Fibroblast of lung (primary cell): Measurements from ENCODE around the gene ARHGAP6. TPM values are rescaled to one million over a fixed set of nuclear protein-coding genes. Genes with fewer than 3 reads are reported as not detected.
A peak's percentile ranks its signal among the peaks of the same experiment; 100 is the strongest.

Experiments
- DNase-seq, 2 donors: peaks; one replicate each; pipeline versions ENCODE4 v3.0.0 to v3.0.0-alpha.2; 2010; ENCODE audit warnings: low read depth in 2 of 2
- H2AFZ ChIP-seq: 2 replicates; pipeline ENCODE4 v1.5.1; 2012; ENCODE audit warnings: low read length, control low read depth, inconsistent platforms
- H3K27ac ChIP-seq: 2 replicates; pipeline ENCODE4 v1.5.1; 2011; ENCODE audit warnings: low read length, control low read depth; ENCODE audit not compliant: insufficient read depth
- H3K27me3 ChIP-seq: 2 replicates; pipeline ENCODE4 v1.5.1; 2011; ENCODE audit warnings: mild to moderate bottlenecking, low read length; ENCODE audit not compliant: control insufficient read depth, insufficient read depth
- H3K36me3 ChIP-seq: 2 replicates; pipeline ENCODE4 v1.5.1; 2011; ENCODE audit warnings: low read length; ENCODE audit not compliant: control insufficient read depth, insufficient read depth
- H3K4me1 ChIP-seq: 2 replicates; pipeline ENCODE4 v1.5.1; 2011; ENCODE audit warnings: low read length; ENCODE audit not compliant: control insufficient read depth, insufficient read depth; ENCODE audit errors: extremely low read depth
- H3K4me2 ChIP-seq: 2 replicates; pipeline ENCODE4 v1.5.1; 2011; ENCODE audit warnings: low read length, control low read depth; ENCODE audit not compliant: insufficient read depth; ENCODE audit errors: extremely low read depth
- H3K4me3 ChIP-seq, 4 experiments: fragments of 200-600 bp in 1 of 4; sonication (generic) in 1 of 4; replicated peaks in 1 of 4; 2 replicates each; pipeline ENCODE4 v1.5.1; 2011 to 2016; ENCODE audit warnings: low read length in 4 of 4, low read depth in 3 of 4, mild to moderate bottlenecking in 3 of 4, control low read depth in 2 of 4, inconsistent platforms in 1 of 4, mixed read lengths in 1 of 4; ENCODE audit not compliant: insufficient read depth in 1 of 4; ENCODE audit errors: control extremely low read depth in 1 of 4
- H3K79me2 ChIP-seq: 2 replicates; pipeline ENCODE4 v1.5.1; 2012; ENCODE audit warnings: mild to moderate bottlenecking, low read length, inconsistent platforms; ENCODE audit not compliant: control insufficient read depth, insufficient read depth
- H3K9ac ChIP-seq: 2 replicates; pipeline ENCODE4 v1.5.1; 2011; ENCODE audit warnings: mild to moderate bottlenecking, low read length, control low read depth; ENCODE audit not compliant: insufficient read depth
- H3K9me3 ChIP-seq: 2 replicates; pipeline ENCODE4 v1.5.1; 2012; ENCODE audit warnings: low read depth, low read length; ENCODE audit not compliant: control insufficient read depth, insufficient read depth
- H4K20me1 ChIP-seq: 2 replicates; pipeline ENCODE4 v1.5.1; 2011; ENCODE audit warnings: low read length; ENCODE audit not compliant: control insufficient read depth, insufficient read depth; ENCODE audit errors: extremely low read depth
- EZH2 ChIP-seq: IDR thresholded peaks from 2 replicates; pipeline ENCODE4 v1.5.1; 2012; ENCODE audit warnings: low read length, control low read depth, mild to moderate bottlenecking; ENCODE audit errors: missing control alignments
- polyA plus RNA-seq, 2 donors: library from polyadenylated mRNA; depleted of rRNA in 1 of 2; stranded (reverse) in 1 of 2; unstranded in 1 of 2; fragments of >200 nt; gene quantifications; 2 replicates each; pipeline ENCODE4 v1.2.1, GENCODE V29; 2011 to 2012; ENCODE audit warnings: missing spikeins in 1 of 2
- total RNA-seq: library from RNA; depleted of rRNA; stranded (reverse); fragments of >200 nt; gene quantifications from 2 replicates; pipeline ENCODE4 v1.2.1, GENCODE V29; 2014
- TF ChIP-seq, protein P1 (sequence below), 2 donors: IDR thresholded peaks in 1 of 2; conservative IDR thresholded peaks in 1 of 2; 1 replicate in 1 of 2; 2 replicates in 1 of 2; pipeline ENCODE4 v1.5.1; 2011 to 2012; ENCODE audit warnings: low read length in 2 of 2, control low read depth in 1 of 2, inconsistent platforms in 1 of 2, low read depth in 1 of 2, mild to moderate bottlenecking in 1 of 2

The ARHGAP6 gene
- total and polyA plus RNA-seq, 2 donors (not counting 1 experiment from before 2014, with no cell fraction given): 5.9 to 11.7 TPM

DNA sequence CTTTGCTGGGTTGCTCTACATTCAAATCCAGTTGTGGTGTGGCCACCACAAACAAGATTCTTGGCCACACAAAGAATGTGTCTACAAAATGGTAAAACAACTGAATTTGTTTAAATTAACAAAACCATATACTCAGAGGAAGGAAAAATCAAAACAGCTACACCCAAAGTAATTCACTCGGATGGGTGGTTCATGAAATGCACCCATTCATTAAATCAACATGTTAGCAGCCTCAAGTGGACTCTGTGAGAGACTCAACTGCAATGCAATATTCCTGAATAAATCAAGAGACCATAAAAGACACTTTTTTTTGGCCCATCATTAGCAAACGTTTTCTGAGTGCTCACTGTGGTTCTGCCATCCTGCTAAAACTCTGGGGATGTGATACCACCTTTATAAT, 383.7 kb downstream of the ARHGAP6 start:
- no peak overlapping the region for H3K9ac ChIP-seq

DNA sequence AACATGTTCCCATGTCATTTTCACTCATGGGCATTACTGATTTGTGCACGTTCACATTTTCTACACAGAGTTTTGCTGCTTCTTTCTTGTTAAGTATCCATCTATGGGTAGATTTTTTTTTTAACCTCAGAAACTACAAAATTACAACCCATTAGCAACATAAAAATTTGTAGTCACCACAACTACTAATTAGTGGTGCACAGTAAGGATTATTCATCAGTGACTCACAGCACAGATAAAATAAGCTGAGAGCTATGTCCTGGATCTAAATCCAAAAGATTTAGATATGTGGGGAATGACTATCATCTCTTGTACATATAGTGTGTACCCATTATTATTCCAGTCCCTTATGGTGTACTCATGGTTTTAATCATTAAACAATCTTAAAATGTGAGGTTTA, 392.2 kb downstream of the ARHGAP6 start:
- Histone ChIP-seq H3K9me3 (no peaks in the 10 kb centered on the region), H3K4me2 (no peak overlapping the region), H3K4me1 (no peaks in the 10 kb centered on the region), H3K79me2 (no peaks in the 10 kb centered on the region), H3K27ac (no peak overlapping the region), H3K36me3 (no peaks in the 10 kb centered on the region), H3K9ac (no peak overlapping the region), H2AFZ (no peak overlapping the region), H4K20me1 (no peaks in the 10 kb centered on the region), H3K4me3 (no peak overlapping the region), H3K27me3 (no peaks in the 10 kb centered on the region)
- TF ChIP-seq EZH2: no peak
- TF ChIP-seq, protein P1, sequence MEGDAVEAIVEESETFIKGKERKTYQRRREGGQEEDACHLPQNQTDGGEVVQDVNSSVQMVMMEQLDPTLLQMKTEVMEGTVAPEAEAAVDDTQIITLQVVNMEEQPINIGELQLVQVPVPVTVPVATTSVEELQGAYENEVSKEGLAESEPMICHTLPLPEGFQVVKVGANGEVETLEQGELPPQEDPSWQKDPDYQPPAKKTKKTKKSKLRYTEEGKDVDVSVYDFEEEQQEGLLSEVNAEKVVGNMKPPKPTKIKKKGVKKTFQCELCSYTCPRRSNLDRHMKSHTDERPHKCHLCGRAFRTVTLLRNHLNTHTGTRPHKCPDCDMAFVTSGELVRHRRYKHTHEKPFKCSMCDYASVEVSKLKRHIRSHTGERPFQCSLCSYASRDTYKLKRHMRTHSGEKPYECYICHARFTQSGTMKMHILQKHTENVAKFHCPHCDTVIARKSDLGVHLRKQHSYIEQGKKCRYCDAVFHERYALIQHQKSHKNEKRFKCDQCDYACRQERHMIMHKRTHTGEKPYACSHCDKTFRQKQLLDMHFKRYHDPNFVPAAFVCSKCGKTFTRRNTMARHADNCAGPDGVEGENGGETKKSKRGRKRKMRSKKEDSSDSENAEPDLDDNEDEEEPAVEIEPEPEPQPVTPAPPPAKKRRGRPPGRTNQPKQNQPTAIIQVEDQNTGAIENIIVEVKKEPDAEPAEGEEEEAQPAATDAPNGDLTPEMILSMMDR (conservative IDR thresholded peaks at IDR 0.05 in 1 of 2, IDR thresholded peaks at IDR 0.05 in 1 of 2; ENCODE audit: low read depth in 1 of 2, low read length in 2 of 2): no peak
- DNase-seq: peak; percentile 41 to 63

More for the DNA sequence above, 383.7 kb downstream of the ARHGAP6 start:
- no peak overlapping the region for H3K4me3 ChIP-seq
- TF ChIP-seq, protein P1 (conservative IDR thresholded peaks at IDR 0.05 in 1 of 2, IDR thresholded peaks at IDR 0.05 in 1 of 2; ENCODE audit: low read depth in 1 of 2, low read length in 2 of 2): no peak
- TF ChIP-seq EZH2: no peak
- H4K20me1 ChIP-seq: no peaks in the 10 kb centered on the region
- no peaks in the 10 kb centered on the region for H3K36me3 ChIP-seq
- no peaks in the 10 kb centered on the region for H3K27me3 ChIP-seq
- no peaks in the 10 kb centered on the region for H3K4me1 ChIP-seq
- no peak overlapping the region for H3K4me2 ChIP-seq
- H3K79me2 ChIP-seq: no peaks in the 10 kb centered on the region
- no peak overlapping the region for H3K27ac ChIP-seq
- no peak overlapping the region for H2AFZ ChIP-seq
- DNase-seq: no peak
- H3K9me3 ChIP-seq: no peaks in the 10 kb centered on the region

DNA sequence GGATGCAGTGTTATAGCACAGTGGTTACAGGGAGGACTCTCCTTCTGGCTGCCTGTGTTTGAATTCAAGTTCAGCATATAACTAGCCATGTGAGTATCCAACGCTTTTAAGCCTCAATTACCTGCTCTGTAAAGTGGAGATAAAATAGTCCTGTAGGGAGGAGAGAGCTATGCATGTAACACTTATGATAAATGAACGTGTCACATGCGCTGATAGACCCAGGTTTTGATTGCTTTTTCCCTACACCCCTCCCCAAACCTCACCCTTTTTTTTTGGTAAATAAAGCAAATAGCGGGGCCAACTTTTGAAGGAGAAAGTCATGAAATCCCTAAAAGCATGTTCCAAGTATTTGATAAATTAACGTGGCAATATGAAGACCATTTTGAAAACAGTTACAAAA, 392.9 kb downstream of the ARHGAP6 start:
- H3K9me3 ChIP-seq: no peaks in the 10 kb centered on the region
- H4K20me1 ChIP-seq: no peaks in the 10 kb centered on the region
- no peak overlapping the region for H3K4me3 ChIP-seq

More for the DNA sequence above, 392.9 kb downstream of the ARHGAP6 start:
- DNase-seq: no peak
- H3K9ac ChIP-seq: no peak overlapping the region
- H3K4me1 ChIP-seq: no peaks in the 10 kb centered on the region
- H3K79me2 ChIP-seq: no peaks in the 10 kb centered on the region
- no peak overlapping the region for H2AFZ ChIP-seq
- no peak for TF ChIP-seq EZH2
- TF ChIP-seq, protein P1 (conservative IDR thresholded peaks at IDR 0.05 in 1 of 2, IDR thresholded peaks at IDR 0.05 in 1 of 2; ENCODE audit: low read depth in 1 of 2, low read length in 2 of 2): no peak
- no peak overlapping the region for H3K4me2 ChIP-seq
- no peaks in the 10 kb centered on the region for H3K27me3 ChIP-seq
- H3K27ac ChIP-seq: no peak overlapping the region
- H3K36me3 ChIP-seq: no peaks in the 10 kb centered on the region
